ENCODE measurements around the gene BLTP2.

Gene BLTP2

DNA sequence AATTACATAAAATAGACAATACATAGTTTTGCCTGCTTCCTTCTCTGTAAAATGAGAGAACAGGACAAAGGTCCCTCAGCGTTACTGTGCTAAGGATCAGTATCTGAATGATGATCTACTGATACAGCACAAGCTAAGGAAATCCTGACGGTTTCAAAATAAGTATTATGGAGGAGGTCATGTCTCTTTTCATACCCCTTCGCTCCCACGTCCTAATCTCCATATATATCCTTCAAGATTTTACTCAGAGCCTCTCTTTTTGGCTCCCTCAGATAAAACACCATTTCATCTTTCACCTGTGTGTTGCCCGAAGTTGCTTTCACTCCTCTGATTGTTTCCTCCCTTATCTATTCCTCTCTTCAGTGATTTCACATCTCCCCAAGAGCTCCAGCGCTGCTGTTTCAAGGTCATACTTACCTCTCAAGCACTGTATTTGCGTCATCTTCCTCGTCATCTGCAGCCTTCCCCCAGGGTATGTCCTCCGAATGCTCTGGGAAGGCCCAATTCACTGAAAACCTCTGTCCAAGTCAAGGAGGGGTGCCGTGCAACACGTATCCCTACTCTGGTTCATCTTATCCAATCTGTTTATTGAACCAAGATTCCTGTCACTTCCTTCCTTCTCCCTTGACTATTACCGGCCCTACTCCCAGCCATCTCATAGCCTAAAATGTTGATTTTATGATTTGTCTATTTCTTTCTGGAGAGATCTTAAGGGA lies 1.2 kb upstream of the BLTP2 start:
- WGBS, 2 experiments (ENCODE audit: insufficient coverage in 2 of 2): 94 to 97% methylated on average over 8 to 12 of the region's 12 CpGs
- Histone ChIP-seq H3K4me3 (ENCODE audit: extremely low read depth, insufficient read depth, low read length, poor library complexity, severe bottlenecking) (no peak overlapping the region), H3K36me3 (ENCODE audit: control insufficient read depth, insufficient read depth, low read length) (peaks cover 52% of the 10 kb centered on the region), H3K9me3 (ENCODE audit: control insufficient read depth, low read length) (no peaks in the 10 kb centered on the region), H3K4me1 (ENCODE audit: control insufficient read depth, insufficient read depth, low read length, poor library complexity, severe bottlenecking) (peaks cover 9% of the 10 kb centered on the region), H3K27ac (ENCODE audit: low read depth, low read length, severe bottlenecking) (no peak overlapping the region)

DNA sequence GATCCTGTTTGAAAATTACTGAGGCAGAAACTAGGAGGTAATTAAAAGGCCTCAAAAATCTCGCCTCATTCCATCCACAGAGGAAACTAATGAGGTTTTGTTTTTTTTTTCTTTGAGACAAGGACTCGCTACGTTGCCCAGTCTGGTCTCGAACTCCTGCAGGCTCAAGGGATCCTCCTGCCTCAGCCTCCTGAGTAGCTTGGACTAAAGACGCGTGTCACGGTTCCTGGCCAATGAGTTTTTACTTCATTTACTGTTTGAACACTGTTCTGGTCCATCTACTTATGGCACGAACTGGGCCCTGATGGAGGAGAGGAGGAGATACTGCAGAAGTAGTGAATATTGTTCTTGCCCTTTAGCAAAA lies 600 bp upstream of the BLTP2 start:
- Histone ChIP-seq H3K9me3 (ENCODE audit: control insufficient read depth, low read length) (no peaks in the 10 kb centered on the region), H3K4me3 (ENCODE audit: extremely low read depth, insufficient read depth, low read length, poor library complexity, severe bottlenecking) (peak overlapping the region; percentile 93), H3K36me3 (ENCODE audit: control insufficient read depth, insufficient read depth, low read length) (peaks cover 52% of the 10 kb centered on the region), H3K4me1 (ENCODE audit: control insufficient read depth, insufficient read depth, low read length, poor library complexity, severe bottlenecking) (peaks cover 9% of the 10 kb centered on the region), H3K27ac (ENCODE audit: low read depth, low read length, severe bottlenecking) (peak overlapping the region; percentile 57)
- 76 to 96% methylated on average over 5 to 6 of the region's 8 CpGs for WGBS, 2 experiments (ENCODE audit: insufficient coverage in 2 of 2)

DNA sequence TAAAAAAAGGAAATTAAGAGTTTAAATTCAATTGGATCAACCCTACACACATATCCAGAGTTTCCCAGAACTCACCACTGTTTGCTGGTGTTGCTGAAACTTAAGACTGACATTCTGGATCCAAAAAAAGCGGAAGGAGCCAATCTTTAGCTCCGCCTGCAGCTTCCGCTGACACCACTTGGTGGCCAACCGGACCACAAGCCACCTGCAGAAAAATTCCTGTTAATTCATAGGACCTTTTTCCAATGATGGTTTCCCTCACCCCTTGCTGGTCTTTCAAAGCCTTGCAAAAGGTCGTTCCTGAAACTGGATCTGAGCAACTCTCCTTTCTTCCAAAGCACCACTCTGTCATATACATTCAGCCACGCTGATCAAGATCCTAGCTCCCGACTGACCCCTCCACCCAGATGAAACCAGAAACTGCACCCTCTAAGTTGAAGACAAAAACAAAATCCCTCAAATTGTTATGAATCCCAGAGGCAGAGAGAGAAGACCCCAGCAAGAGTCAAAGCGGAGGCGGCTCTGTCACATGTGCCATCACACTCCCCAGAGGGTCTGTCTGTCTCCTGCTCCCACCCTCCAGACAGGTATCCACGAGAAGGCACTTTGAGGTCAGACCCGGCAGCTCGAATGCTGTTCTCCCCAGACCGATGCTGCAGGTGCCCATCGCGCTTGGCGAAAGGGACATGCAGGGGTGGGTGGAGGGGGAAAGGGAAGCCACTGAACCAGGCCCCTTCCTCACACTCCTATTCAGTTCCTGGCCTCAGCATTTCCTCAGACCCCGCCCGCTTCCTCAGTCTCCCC lies 773 bp downstream of the BLTP2 start:
- WGBS, 2 experiments (ENCODE audit: insufficient coverage in 2 of 2): 4 to 7% methylated on average over 9 to 12 of the region's 18 CpGs
- Histone ChIP-seq H3K36me3 (ENCODE audit: control insufficient read depth, insufficient read depth, low read length) (peaks cover 63% of the 10 kb centered on the region), H3K9me3 (ENCODE audit: control insufficient read depth, low read length) (no peaks in the 10 kb centered on the region), H3K4me1 (ENCODE audit: control insufficient read depth, insufficient read depth, low read length, poor library complexity, severe bottlenecking) (peaks cover 9% of the 10 kb centered on the region), H3K27ac (ENCODE audit: low read depth, low read length, severe bottlenecking) (peak overlapping the region; percentile 53), H3K4me3 (ENCODE audit: extremely low read depth, insufficient read depth, low read length, poor library complexity, severe bottlenecking) (peak overlapping the region; percentile 93)

DNA sequence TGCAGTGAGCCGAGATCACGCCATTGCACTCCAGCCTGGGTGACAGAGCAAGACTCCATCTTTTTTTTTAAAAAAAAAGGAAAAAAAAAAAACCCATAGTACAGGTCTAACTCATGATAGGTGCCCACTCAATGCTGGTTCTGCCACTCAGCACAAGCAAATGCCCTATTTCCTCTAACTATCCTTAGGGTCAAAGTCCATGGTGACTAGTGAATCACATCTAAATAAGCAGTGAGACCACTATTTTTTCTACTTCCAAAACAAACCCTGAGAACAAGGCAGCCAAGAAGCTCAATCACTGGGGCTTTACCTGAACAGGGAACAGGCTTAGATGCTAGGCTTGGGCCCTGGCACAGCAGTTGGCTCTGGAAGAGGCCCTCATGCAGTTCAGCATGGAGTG lies 3.4 kb downstream of the BLTP2 start:
- Histone ChIP-seq H3K4me3 (ENCODE audit: extremely low read depth, insufficient read depth, low read length, poor library complexity, severe bottlenecking) (no peak overlapping the region), H3K36me3 (ENCODE audit: control insufficient read depth, insufficient read depth, low read length) (peaks cover 80% of the 10 kb centered on the region), H3K27ac (ENCODE audit: low read depth, low read length, severe bottlenecking) (no peak overlapping the region), H3K4me1 (ENCODE audit: control insufficient read depth, insufficient read depth, low read length, poor library complexity, severe bottlenecking) (peaks cover 9% of the 10 kb centered on the region), H3K9me3 (ENCODE audit: control insufficient read depth, low read length) (no peaks in the 10 kb centered on the region)
- no CpG with 5 or more reads among the region's 2 CpGs for whole genome bisulfite sequencing, 2 experiments (ENCODE audit: insufficient coverage in 2 of 2)

DNA sequence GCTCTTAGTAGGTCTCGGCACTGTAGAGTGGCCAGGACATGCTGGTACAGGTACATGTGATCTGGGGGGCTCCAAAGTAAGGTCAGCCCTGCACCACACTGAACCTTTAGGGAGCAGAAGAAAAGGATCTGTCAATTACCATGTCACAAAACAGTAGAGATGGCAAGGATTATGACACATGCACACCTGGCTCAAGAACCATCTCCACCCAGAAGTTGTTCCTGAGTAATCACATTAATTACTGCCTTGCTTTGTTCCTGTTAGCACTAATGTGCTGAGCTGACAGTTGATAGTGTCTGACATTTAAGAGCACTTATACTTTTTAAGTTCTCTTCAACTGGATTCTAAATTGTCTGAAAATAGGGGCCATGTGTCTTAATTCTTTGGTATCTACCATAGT lies 9.5 kb downstream of the BLTP2 start:
- 100% methylated on average over 1 of the region's 1 CpG for WGBS, 2 experiments (ENCODE audit: insufficient coverage in 2 of 2)
- Histone ChIP-seq H3K36me3 (ENCODE audit: control insufficient read depth, insufficient read depth, low read length) (peaks cover 99% of the 10 kb centered on the region), H3K27ac (ENCODE audit: low read depth, low read length, severe bottlenecking) (no peak overlapping the region), H3K9me3 (ENCODE audit: control insufficient read depth, low read length) (no peaks in the 10 kb centered on the region), H3K4me3 (ENCODE audit: extremely low read depth, insufficient read depth, low read length, poor library complexity, severe bottlenecking) (no peak overlapping the region), H3K4me1 (ENCODE audit: control insufficient read depth, insufficient read depth, low read length, poor library complexity, severe bottlenecking) (no peaks in the 10 kb centered on the region)

DNA sequence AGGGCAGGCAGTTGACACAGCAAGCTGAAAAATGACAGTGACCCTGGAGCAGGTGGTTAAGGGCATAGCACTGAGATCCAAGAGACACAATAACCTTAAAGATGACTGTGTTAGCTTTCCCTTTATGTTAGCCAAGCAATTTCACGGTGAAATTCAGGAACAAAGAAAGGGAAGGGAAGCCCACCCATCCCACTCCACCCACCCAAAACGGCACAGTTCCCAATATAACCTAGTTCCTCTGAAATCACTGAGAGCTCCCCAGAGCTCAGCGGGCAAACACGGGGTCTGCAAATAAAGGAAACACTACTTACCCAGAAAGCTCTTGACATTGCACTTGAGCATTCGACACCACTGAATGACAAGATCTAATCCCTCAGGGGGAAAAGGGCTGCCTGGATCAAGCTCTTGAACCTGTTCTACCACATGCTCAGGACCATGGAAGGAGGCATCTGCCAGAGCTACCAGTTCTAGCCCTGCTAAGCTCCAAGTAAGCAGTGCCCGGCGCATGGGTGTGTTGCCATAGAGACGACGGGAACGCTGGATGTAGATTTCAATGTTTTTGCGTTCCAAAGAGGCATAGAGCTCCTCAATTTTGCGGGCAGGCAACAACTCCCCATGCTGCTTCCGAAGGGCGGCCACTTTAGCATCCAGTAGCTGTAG lies 10.6 kb downstream of the BLTP2 start:
- no peak overlapping the region for H3K4me3 ChIP-seq (ENCODE audit: extremely low read depth, insufficient read depth, low read length, poor library complexity, severe bottlenecking)
- no peaks in the 10 kb centered on the region for H3K4me1 ChIP-seq (ENCODE audit: control insufficient read depth, insufficient read depth, low read length, poor library complexity, severe bottlenecking)
- WGBS, 2 experiments (ENCODE audit: insufficient coverage in 2 of 2): 97 to 98% methylated on average over 11 to 13 of the region's 14 CpGs
- H3K9me3 ChIP-seq (ENCODE audit: control insufficient read depth, low read length): no peaks in the 10 kb centered on the region
- peaks cover 99% of the 10 kb centered on the region for H3K36me3 ChIP-seq (ENCODE audit: control insufficient read depth, insufficient read depth, low read length)
- no peak overlapping the region for H3K27ac ChIP-seq (ENCODE audit: low read depth, low read length, severe bottlenecking)

DNA sequence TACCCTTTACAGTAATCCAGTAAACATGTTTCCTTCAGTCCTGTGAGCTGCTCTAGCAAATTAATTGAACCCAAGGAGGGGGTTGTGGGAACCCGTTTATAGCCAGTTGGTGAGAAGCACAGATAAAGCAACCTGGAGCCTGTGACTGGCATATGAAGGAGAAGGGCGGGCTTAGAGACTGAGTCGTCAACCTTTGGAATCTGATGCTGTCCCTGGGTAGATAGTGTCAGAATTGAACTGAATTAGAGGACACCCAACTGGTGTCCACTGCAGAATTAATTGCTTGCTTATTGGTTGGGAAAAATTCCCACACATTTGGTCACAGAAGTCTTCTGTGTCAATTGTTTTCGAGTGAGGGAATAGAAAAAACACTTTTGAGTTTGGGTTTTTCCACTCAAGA lies 18.1 kb downstream of the BLTP2 start:
- no peaks in the 10 kb centered on the region for H3K9me3 ChIP-seq (ENCODE audit: control insufficient read depth, low read length)
- no peak overlapping the region for H3K4me3 ChIP-seq (ENCODE audit: extremely low read depth, insufficient read depth, low read length, poor library complexity, severe bottlenecking)
- H3K27ac ChIP-seq (ENCODE audit: low read depth, low read length, severe bottlenecking): no peak overlapping the region
- H3K4me1 ChIP-seq (ENCODE audit: control insufficient read depth, insufficient read depth, low read length, poor library complexity, severe bottlenecking): no peaks in the 10 kb centered on the region
- peaks cover 94% of the 10 kb centered on the region for H3K36me3 ChIP-seq (ENCODE audit: control insufficient read depth, insufficient read depth, low read length)
- 88 to 96% methylated on average over 3 to 4 of the region's 4 CpGs for WGBS, 2 experiments (ENCODE audit: insufficient coverage in 2 of 2)

DNA sequence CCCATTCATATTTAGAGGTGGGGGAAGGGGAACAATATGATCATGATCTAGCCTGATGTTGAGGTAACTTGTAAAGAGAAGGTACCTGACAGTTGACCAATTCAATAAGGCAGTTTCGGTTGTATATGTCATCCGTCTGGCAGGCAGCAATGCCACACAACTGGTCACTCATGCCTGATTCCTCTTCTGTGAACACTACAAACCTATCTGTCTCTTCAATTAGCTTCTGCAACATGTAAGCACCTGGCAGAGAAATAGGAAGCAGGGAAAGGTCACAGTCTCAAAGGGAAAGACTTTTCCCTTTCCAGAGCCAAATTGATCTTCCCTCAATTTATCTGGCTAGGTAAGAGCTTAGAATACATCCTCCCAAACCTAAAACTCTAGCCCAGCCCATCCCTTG lies 20.8 kb downstream of the BLTP2 start:
- H3K4me1 ChIP-seq (ENCODE audit: control insufficient read depth, insufficient read depth, low read length, poor library complexity, severe bottlenecking): no peaks in the 10 kb centered on the region
- no peak overlapping the region for H3K4me3 ChIP-seq (ENCODE audit: extremely low read depth, insufficient read depth, low read length, poor library complexity, severe bottlenecking)
- H3K9me3 ChIP-seq (ENCODE audit: control insufficient read depth, low read length): no peaks in the 10 kb centered on the region
- peaks cover 94% of the 10 kb centered on the region for H3K36me3 ChIP-seq (ENCODE audit: control insufficient read depth, insufficient read depth, low read length)
- WGBS, 2 experiments (ENCODE audit: insufficient coverage in 2 of 2): 86 to 100% methylated on average over 2 of the region's 2 CpGs
- H3K27ac ChIP-seq (ENCODE audit: low read depth, low read length, severe bottlenecking): no peak overlapping the region

DNA sequence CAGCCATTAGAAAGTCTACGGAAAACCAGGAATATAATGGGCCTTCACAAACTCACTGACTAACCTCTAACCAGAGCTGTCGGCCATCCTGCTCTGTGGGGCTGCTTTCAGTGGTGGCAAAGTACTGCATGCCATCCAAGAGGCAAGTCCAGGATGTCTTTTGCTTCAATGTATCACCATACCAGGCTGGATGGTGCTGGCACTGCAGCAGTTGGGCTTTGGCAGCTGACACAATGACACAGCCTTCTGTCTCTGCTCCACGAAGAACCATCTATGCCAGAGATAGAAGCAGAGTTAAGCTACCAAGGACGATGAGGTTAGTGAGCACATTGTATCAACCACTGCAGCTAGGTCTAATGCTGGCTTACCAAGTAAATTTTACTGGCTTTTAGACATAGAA lies 21.3 kb downstream of the BLTP2 start:
- Histone ChIP-seq H3K4me3 (ENCODE audit: extremely low read depth, insufficient read depth, low read length, poor library complexity, severe bottlenecking) (no peak overlapping the region), H3K36me3 (ENCODE audit: control insufficient read depth, insufficient read depth, low read length) (peaks cover 95% of the 10 kb centered on the region), H3K27ac (ENCODE audit: low read depth, low read length, severe bottlenecking) (no peak overlapping the region), H3K9me3 (ENCODE audit: control insufficient read depth, low read length) (no peaks in the 10 kb centered on the region), H3K4me1 (ENCODE audit: control insufficient read depth, insufficient read depth, low read length, poor library complexity, severe bottlenecking) (no peaks in the 10 kb centered on the region)
- WGBS, 2 experiments (ENCODE audit: insufficient coverage in 2 of 2): 100% methylated on average over 3 to 4 of the region's 4 CpGs

DNA sequence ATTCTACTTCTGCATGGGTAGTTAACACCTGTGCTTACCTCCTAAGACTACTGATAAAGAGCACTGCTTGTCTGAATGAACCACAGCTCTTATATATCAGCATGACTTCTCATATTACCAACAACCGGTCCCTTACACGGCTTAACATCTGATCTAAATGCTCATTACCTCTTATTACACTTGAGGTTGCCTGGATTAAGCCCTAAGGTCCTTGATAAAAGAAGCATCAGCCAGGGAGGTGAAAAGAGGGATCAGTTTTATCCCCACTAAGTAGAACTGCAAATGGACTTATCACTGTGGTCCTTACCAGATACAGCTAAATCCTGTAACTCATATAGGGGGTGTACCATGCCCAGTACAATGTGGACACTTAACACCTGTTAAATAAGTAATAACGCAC lies 22.8 kb downstream of the BLTP2 start:
- Histone ChIP-seq H3K27ac (ENCODE audit: low read depth, low read length, severe bottlenecking) (no peak overlapping the region), H3K9me3 (ENCODE audit: control insufficient read depth, low read length) (no peaks in the 10 kb centered on the region), H3K36me3 (ENCODE audit: control insufficient read depth, insufficient read depth, low read length) (peaks cover 94% of the 10 kb centered on the region), H3K4me3 (ENCODE audit: extremely low read depth, insufficient read depth, low read length, poor library complexity, severe bottlenecking) (no peak overlapping the region), H3K4me1 (ENCODE audit: control insufficient read depth, insufficient read depth, low read length, poor library complexity, severe bottlenecking) (no peaks in the 10 kb centered on the region)
- whole genome bisulfite sequencing, 2 experiments (ENCODE audit: insufficient coverage in 2 of 2): 90% methylated on average over 2 of the region's 3 CpGs; no CpG with 5 or more reads in 1 of the 2 experiments

All from mesodermal cell (in vitro differentiated cells).